Coronary artery (tissue), 2 donors: ENCODE results near the gene NSMF.

Experiments used
- DNase-seq: peaks from one replicate; pipeline ENCODE4 v3.0.0-alpha.2; 2017; ENCODE audit warnings: low spot score
- H3K27ac ChIP-seq, 2 donors: fragments of 200-600 bp; sonication (generic); one replicate each; pipeline ENCODE4 v1.5.1; 2016 to 2019
- H3K4me3 ChIP-seq: fragments of 200-600 bp; sonication (generic); 2 replicates; pipeline ENCODE4 v1.5.1; 2016; ENCODE audit warnings: mild to moderate bottlenecking, moderate library complexity
- CTCF ChIP-seq: fragments of 200-600 bp; sonication (generic); IDR thresholded peaks from one replicate; pipeline ENCODE4 v1.5.1; 2019; ENCODE audit warnings: antibody characterized with exemption

NSMF gene

GRCh38 chr9:137449931-137450538, 9.1 kb downstream of the NSMF start:
- H3K27ac ChIP-seq = no peak overlapping the region
- no peak overlapping the region for H3K4me3 ChIP-seq
- no peak for DNase-seq
- TF ChIP-seq CTCF = no peak

GRCh38 chr9:137449081-137449844, 9.9 kb downstream of the NSMF start:
- no peak for TF ChIP-seq CTCF
- DNase-seq = no peak

GRCh38 chr9:137448602-137448962, 10.6 kb downstream of the NSMF start:
- no peak for DNase-seq
- no peak overlapping the region for H3K4me3 ChIP-seq
- no peak overlapping the region for H3K27ac ChIP-seq
- TF ChIP-seq CTCF = no peak

More at GRCh38 chr9:137449081-137449844, 9.9 kb downstream of the NSMF start:
- H3K4me3 ChIP-seq = no peak overlapping the region
- H3K27ac ChIP-seq = no peak overlapping the region

GRCh38 chr9:137447722-137448601, 11.2 kb downstream of the NSMF start:
- no peak for TF ChIP-seq CTCF
- Histone ChIP-seq H3K4me3 (no peak overlapping the region), H3K27ac (no peak overlapping the region)
- DNase-seq = no peak

- no peak overlapping the region for H3K4me3 ChIP-seq
- no peak for DNase-seq
- TF ChIP-seq CTCF = no peak
- H3K27ac ChIP-seq = no peak overlapping the region
Observed at GRCh38 chr9:137446851-137447471, 12.2 kb downstream of the NSMF start.

GRCh38 chr9:137445930-137446431, 13.2 kb downstream of the NSMF start:
- no peak for TF ChIP-seq CTCF
- Histone ChIP-seq H3K4me3 (no peak overlapping the region), H3K27ac (no peak overlapping the region)
- DNase-seq = no peak
